HL-60/S4 (cell line): ENCODE results near the gene DIS3L.
"Not testable (repeated sequence)": the region's sequence is repeated elsewhere in the genome, so short reads cannot be mapped to it uniquely, and the experiment has no call there.

Experiments
- in situ Hi-C: fragments of 300-500 bp; cut with MboI; formaldehyde crosslinking; loops from 2 replicates; pipeline ENCODE4 v1.14.3; 2022; ENCODE audit warnings: low sequenced_read_pairs

Gene DIS3L

DNA sequence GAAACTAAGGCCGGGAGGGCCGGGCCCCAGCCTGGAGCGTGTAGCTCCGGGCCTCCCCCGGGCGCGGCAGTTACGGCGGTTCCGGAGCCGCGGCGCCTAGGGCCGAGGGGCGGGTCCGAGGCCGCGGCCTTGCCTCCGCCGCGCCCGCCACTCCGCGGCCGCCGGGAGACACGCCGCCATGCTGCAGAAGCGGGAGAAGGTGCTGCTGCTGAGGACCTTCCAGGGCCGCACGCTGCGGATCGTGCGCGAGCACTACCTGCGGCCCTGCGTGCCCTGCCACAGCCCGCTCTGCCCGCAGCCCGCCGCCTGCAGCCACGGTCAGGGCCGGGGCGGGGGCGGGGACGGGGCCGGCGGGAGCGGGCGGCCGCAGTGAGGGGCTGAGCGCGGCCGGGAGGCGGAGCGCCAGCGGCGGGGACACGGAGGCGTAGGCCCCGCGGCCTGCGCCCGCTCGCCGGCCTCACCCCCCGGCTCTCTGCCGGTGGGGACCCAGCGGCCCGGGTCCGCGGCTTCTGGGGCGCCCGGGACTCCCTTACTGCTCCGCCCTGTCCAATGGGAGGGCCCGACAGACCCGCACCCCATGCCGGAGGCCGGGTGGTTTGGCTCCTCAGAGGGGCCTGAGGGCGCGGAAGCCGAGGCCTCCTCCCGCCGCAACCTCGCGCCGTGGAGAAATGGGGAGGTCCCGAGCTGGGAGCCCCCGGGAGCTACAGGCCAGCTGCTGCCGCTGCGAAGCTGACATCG, at the start of gene DIS3L:
TSS of gene DIS3L (plus strand) at position 150 of the 738 bp plus-strand sequence. CDS start at position 179, 29 bp downstream.
- in situ Hi-C loops: no loop called here

GRCh38 chr15:66245832-66246231, 47.5 kb upstream of the DIS3L start:
- in situ Hi-C loops: not testable (repeated sequence)

DNA sequence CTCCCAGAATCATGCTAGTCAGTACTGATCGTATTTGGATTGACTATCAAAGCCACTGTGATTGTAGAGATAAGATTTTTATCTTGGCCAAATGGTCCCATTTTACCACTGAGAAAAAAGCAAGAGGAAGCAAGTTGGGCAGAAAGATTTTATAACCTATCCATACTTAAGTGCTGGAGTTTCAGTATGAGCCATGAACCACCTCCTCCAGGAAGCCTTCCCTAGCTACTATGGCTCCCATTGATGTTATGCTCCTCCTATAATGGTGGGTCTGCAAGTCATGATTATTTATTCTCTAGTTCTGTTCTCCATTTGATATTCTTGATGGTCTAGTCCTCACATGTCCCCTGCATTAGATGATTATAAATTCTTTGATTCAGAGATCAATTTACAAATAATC, 46.4 kb upstream of the DIS3L start:
- in situ Hi-C loops: no loop called here

- in situ Hi-C loops: no loop called here
Observed at GRCh38 chr15:66249605-66250174, 43.7 kb upstream of the DIS3L start.

GRCh38 chr15:66251065-66251789, 42.1 kb upstream of the DIS3L start:
- in situ Hi-C loops: no loop called here

- in situ Hi-C loops: no loop called here
Observed at GRCh38 chr15:66251790-66252684, 41.3 kb upstream of the DIS3L start.

DNA sequence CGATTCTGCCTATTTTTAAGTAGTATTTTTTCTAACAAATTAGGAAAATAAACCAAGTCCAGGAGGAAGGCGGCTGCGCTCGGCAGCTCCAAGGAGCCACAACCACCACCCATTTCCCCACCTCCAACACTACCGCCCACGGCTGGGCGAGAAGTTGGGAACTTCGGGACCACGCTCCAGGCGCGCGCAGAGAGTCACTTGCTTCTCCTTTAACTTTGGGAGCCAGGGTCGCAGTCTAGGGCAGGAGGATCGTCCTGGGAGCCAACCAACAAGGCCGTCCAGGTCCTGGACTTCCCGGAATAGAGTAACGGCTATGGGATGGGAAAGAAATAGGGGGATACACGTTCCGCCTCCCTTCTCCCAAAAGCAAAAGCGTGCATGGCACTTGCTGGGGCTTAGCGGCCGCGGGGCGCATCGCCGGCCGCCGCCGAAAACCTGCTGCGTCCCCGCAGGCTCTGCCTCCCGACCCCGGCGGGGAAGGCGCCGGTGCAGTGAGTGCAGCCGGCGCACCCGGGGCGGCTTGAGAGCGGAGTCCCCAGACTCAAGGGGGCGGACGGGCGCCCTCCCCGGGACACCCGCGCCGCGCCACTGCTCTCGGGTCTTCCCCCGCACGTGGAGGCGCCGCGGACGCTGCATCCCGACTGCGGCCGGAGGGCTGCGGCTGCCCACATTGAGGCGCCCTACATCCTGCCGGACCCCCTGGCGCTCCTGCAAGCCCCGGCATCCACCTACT, 40.5 kb upstream of the DIS3L start:
- in situ Hi-C loops: no loop called here

GRCh38 chr15:66253418-66254088, 39.8 kb upstream of the DIS3L start, which contains the start of gene MEGF11:
Gene MEGF11, minus strand, starts transcription at chr15:66253750. Its CDS starts 125,347 bp downstream, at chr15:66128403.
- in situ Hi-C loops: no loop called here

GRCh38 chr15:66254089-66254950, 39.0 kb upstream of the DIS3L start:
- in situ Hi-C loops: no loop called here

- in situ Hi-C loops: no loop called here
Observed at GRCh38 chr15:66254951-66255676, 38.3 kb upstream of the DIS3L start.

DNA sequence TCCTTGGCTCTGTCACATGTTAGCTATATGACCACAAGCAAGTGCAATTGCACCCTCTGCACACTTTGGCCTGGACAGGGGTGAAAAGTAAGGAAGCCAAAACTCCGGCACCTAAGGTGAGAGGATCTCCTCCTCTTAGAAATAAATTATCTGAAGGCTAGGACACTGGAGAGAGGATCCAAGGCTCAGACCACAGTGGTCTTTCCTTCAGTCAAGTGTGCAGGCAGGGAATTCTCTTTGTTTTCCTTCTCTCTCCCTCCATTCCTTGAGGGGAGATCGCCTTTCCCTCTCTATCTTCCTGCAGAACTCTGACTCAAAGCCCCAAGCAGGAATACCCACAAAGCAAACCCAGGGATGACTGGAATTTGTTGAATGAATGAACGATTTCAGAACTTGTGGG, 36.7 kb upstream of the DIS3L start:
- in situ Hi-C loops: no loop called here

GRCh38 chr15:66261056-66261455, 32.3 kb upstream of the DIS3L start:
- in situ Hi-C loops: no loop called here

GRCh38 chr15:66262837-66263236, 30.5 kb upstream of the DIS3L start:
- in situ Hi-C loops: not testable (repeated sequence)

DNA sequence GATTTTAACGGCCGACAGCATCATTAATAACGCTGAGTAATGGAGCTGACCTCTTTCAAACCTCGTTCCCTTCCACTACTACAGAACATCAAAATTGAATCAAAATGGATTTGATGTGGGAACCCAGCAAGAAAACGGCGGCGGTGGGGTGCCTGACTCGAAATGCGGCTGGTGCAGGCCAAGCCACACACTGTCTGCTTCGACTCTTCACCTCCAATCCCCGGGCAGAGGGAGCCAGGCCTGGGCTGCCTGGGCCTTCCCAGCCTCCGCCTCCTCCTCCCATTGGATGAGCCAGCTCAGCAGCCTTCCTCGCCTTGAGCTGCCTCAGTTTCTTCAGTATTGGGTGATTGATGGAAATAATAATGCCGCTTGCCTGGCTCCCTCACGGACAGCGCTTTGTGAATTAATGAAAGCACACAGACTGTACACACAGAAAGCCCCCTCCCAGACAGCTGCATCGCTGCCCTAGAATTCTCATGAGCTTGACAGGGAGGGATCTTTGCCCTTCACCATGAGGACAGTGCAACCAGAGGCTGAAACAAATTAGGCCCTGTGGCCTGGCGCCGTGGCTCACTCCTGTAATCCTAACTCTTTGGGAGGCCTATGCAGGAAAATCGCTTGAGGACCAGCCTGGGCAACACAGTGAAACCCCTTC, 28.4 kb upstream of the DIS3L start:
- in situ Hi-C loops: no loop called here

GRCh38 chr15:66269326-66270090, 23.9 kb upstream of the DIS3L start:
- in situ Hi-C loops: no loop called here

- in situ Hi-C loops: no loop called here
Observed at GRCh38 chr15:66270932-66271331, 22.4 kb upstream of the DIS3L start.

DNA sequence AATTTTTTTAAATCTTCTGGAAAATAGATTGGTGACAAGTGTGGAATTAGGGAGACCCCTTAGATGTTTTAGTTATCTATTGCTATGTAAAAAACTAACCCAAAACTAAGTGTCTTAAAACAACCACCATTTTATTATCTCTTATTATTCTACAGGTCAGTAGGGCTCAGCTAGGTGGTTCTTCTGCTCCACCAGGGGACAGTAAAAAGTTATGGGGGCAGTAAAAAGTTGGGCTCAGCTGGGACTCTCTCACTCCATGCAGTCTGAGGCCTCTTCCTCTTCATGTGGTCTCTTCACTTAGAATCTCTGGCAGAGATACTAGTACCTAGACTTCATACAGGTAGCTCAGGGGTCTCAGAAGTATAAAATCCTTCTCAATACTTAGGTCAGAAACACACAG, 18.0 kb upstream of the DIS3L start:
- in situ Hi-C loops: no loop called here
